Activated CD8-positive, alpha-beta memory T cell treated with anti-CD3 and anti-CD28 coated beads, Interleukin-2, amount 50 U/mL, for 24 hours (primary cell): ENCODE measurements around the gene CAPG.
"Not testable (repeated sequence)": the region's sequence is repeated elsewhere in the genome, so short reads cannot be mapped to it uniquely, and the experiment has no call there.

Experiments
- DNase-seq: peaks from one replicate; pipeline ENCODE4 v3.0.0-alpha.2; 2020; ENCODE audit errors: extremely low read depth

The CAPG gene

GRCh38 chr2:85420536-85421259, 10.5 kb upstream of the CAPG start:
- DNase-seq = peak; percentile 81

GRCh38 chr2:85419009-85419675, 9.0 kb upstream of the CAPG start:
- DNase-seq = no peak

GRCh38 chr2:85418132-85419008, 8.2 kb upstream of the CAPG start, which contains the start of gene SH2D6:
TSS of gene SH2D6 (plus strand) at chr2:85418714. CDS start at chr2:85429466, 10,752 bp downstream.
- DNase-seq = peak; percentile 51

GRCh38 chr2:85415980-85416650, 5.9 kb upstream of the CAPG start:
- DNase-seq = no peak

GRCh38 chr2:85414761-85415553, 4.8 kb upstream of the CAPG start:
- DNase-seq = no peak

GRCh38 chr2:85414421-85414759, 4.2 kb upstream of the CAPG start:
- not testable (repeated sequence) for DNase-seq

DNA sequence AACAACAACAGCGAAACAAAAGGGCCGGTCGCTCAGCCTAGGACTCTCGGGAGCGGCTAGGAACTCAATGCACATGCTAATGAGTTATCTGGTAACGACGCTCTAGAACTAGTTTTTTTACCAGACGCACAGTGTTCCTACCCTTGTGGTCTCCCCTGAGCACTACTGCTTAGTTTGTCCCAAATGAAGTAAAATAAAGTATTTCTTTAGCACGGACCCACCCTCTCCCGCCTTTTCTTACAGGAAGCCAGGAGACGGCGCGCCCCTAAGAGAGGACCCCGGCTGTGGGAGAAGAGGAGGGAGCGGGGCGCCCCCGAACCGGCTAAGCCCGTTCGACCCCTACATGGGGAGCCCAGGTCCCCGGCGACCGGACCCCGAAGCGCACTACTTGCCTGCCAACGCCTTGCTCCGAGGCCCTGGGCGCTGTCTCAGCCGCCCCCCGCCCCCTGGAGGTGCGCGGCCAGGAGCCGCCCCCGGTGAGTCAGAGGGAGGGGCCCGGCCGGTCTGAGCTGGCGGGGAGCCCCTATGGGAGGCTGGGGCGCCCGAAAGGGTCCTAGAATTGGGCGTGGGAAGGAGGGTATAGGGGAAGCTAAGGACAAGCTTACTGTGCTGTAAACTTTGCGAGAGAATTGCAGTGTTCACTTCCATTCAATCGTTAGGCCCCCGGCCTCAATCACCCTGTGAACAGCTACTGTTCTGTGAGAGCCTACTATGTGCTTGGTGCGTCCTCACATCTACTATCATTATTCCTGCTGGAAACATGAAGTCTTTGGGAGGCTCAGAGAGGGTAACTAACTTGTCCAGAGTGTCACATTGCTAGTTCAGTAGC, 3.6 kb upstream of the CAPG start:
- no peak for DNase-seq

DNA sequence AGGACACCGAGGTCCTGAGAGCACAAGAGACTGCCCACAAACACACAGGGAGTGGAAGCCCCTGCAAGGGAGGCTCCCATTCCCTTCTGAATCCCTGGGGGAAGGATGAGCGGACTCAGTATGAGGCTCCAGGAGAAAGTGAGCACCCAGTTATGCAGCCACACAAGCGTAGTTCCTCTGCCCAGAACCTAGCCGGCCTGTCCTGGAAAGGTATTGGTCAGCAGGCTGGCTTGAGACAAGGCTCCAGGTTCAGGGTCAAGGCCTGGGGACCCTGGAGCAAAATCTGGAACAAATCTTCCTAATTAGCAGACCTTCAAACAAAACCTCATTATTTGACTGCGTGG, 1.2 kb upstream of the CAPG start:
- DNase-seq = no peak

GRCh38 chr2:85410584-85411404, 628 bp upstream of the CAPG start:
- no peak for DNase-seq

DNA sequence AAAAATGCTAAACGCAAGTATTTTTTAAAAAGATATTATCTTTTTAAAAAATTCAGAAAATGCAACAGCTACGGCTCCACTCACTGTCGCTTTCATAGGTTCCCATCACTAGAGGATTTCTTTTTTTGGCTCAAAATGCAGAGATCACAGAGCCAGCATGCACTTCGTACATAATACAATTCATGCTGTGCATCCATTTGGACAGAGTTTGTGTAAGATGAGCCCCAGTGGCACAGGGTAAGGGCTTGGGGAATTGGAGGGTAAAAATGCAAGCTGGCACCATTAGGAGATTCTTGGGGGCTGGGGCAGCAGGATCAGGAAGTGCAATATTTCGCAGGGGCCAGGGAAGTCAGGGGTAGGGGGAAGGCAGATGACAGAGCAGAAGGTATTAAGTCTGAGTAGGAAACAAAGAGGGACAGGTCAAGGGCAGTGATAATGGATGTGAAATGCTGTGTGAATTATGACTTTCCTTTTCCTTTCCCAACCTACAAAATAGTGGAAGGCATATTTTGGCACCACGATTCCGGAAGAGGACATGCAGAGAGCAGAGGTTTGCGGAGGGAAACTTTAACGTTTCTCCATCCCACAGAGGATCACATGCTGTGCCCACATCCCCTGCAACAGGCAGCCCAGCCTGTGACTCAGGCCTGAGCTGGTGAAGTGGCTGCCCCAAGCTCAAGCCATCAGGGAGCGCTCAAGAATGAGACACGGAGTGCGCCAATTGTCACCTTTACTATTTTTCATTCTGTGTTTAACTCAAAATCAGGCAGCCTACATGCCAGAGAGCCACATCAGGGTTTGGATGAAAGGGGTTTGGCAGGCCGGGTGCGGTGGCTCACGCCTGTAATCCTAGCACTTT, 4.7 kb downstream of the CAPG start:
- peak; percentile 21 for DNase-seq

GRCh38 chr2:85401844-85402243, 8.3 kb downstream of the CAPG start:
- DNase-seq = no peak

GRCh38 chr2:85401464-85401805, 8.7 kb downstream of the CAPG start:
- DNase-seq = no peak

DNA sequence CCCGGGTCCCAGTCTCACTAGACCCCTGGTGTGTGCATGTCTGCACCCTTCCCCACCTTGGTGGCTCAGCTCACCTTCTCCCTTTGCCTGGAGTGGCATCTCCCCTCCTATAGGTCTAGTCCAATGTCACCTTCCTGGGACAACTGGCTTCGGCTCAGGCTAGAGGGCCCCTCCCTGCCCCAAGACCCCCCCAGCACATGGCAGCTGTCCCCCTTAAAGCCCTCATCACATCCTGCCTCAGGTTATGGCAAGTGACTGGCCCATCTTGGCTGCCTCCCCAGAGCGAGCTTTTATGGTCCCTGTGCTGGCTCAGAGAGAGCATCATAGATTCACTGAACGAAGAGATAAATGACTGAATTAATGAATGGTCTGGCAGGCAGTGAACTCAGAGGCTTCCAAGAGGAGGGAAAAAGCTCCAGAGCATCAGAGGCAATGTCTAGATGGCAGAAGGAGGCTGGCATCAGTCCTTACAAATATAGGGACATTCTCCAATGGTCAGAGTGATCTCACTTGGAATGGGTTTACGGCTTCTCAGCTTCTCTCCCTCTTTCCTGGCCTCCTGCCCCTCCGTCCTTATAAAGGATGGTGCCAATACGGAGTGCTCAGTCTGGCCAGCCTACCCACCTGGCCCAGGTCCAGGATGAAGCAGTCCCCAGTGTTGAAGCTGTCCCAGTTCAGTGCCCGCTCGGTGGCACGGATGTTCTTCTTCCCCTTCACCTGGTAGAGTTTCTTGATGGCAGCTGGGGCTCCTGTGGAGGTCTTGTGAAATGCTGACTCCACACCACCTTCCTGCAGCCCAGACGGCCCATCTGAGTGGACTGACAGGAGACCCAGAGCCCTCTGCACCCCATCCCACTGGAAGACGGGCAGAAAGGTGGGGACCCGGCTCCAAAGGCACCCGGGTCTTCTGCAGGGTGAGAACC, 9.4 kb downstream of the CAPG start:
- no peak for DNase-seq

DNA sequence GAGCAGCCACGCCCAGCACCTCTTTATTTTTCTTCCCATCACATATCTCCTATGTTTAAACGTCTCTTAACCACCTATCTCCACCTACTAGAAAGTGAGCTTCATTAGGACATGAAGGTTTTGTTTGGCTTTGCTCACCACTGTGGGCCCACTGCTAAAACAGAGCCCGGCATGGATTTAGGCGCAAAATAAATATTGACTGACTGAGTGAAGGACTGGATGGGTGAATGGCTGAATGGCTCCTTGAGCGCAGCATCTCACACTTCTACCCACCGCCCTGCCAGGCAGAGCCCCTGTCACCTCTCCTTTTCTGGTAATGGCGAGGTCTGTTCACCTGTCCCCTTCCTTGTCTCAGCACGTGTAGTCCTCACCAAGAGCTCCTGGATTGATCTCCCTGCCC, 10.1 kb downstream of the CAPG start:
- DNase-seq = no peak

- DNase-seq = no peak
Observed at GRCh38 chr2:85399183-85399455, 11.0 kb downstream of the CAPG start.

GRCh38 chr2:85398426-85399182, 11.6 kb downstream of the CAPG start:
- no peak for DNase-seq

DNA sequence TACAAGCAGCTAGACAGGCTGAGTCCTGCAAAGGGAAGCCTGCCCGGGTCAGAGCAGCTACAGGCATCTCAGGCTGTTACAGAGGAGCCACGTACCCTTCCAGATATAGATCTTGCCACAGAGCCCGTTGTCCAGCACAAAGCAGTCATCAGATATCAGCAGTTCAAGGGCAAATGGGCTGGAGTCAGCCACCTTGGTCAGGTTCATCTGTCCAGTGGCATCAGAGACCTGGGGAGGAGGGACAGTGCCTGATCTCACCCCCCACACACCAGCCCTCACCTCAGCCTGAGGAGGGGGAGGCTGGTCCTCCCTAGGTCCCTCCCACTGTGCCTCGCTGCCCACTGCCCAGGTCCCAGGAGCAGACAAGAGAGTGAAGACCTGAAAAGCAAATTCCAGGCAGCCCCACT, 12.2 kb downstream of the CAPG start:
- DNase-seq = no peak
